Calu3 (cell line): ENCODE data around the gene ANGPTL2. TPM values are rescaled to one million over a fixed set of nuclear protein-coding genes. Genes with fewer than 3 reads are reported as not detected.

ENCODE experiments used
- BruUV-seq: library from RNA; stranded (reverse); fragments of 400-500 nt; replicated peaks from 2 replicates; lab custom pipeline; 2021; lab: Mats Ljungman, UMichigan
- CTCF ChIA-PET: fragments of 300-600 bp; sonication (Branson Sonifier 250); formaldehyde crosslinking; loops from one replicate; lab custom pipeline; 2022; ENCODE audit warnings: antibody characterized with exemption; lab: Charles Lee
- DNase-seq: peaks from one replicate; pipeline ENCODE4 v3.0.0; 2022
- H3K27ac Mint-ChIP-seq: one replicate; pipeline ENCODE4 v1.8.0; 2022; ENCODE audit warnings: mixed read lengths; ENCODE audit not compliant: unreplicated experiment
- H3K27me3 Mint-ChIP-seq: one replicate; pipeline ENCODE4 v1.8.0; 2022; ENCODE audit warnings: mixed read lengths; ENCODE audit not compliant: unreplicated experiment
- H3K36me3 Mint-ChIP-seq: one replicate; pipeline ENCODE4 v1.8.0; 2022; ENCODE audit warnings: mild to moderate bottlenecking, moderate library complexity, mixed read lengths; ENCODE audit not compliant: insufficient read depth, unreplicated experiment
- H3K4me1 Mint-ChIP-seq: one replicate; pipeline ENCODE4 v1.8.0; 2022; ENCODE audit warnings: mild to moderate bottlenecking, low read depth, mixed read lengths; ENCODE audit not compliant: unreplicated experiment
- H3K4me3 Mint-ChIP-seq: one replicate; pipeline ENCODE4 v1.8.0; 2022; ENCODE audit warnings: mild to moderate bottlenecking, low read depth, moderate library complexity, mixed read lengths; ENCODE audit not compliant: unreplicated experiment
- H3K9me3 Mint-ChIP-seq: one replicate; pipeline ENCODE4 v1.8.0; 2022; ENCODE audit warnings: low read depth, mixed read lengths; ENCODE audit not compliant: unreplicated experiment
- CTCF ChIP-seq: fragments of 200-600 bp; IDR thresholded peaks from one replicate; pipeline ENCODE4 v1.8.0; 2022; ENCODE audit warnings: antibody characterized with exemption; ENCODE audit not compliant: unreplicated experiment
- intact Hi-C: fragments of 100-400 bp; cut with micrococcal nuclease; formaldehyde crosslinking; loops from one replicate; pipeline ENCODE4 v1.10.0; 2022; ENCODE audit not compliant: unreplicated experiment
- total RNA-seq: library from RNA; stranded (reverse); gene quantifications from 2 replicates; pipeline ENCODE4 v1.2.3, GENCODE V29; 2022

The ANGPTL2 gene
- total RNA-seq, 1 experiment from 2014 or later, result not detected

- CTCF ChIA-PET, result no interaction called here
- Mint-ChIP-seq H3K9me3 (no peaks in the 10 kb centered on the region), H3K27me3 (no peaks in the 10 kb centered on the region), H3K4me3 (no peak overlapping the region), H3K4me1 (no peaks in the 10 kb centered on the region), H3K27ac (no peak overlapping the region), H3K36me3 (no peaks in the 10 kb centered on the region)
- no TSS peak for BruUV-seq
- DNase-seq, result no peak
- intact Hi-C loops, result no loop called here
- no peak for TF ChIP-seq CTCF
These were observed 27.0 kb downstream of the ANGPTL2 start for GRCh38 chr9:127095411-127095810.

DNA sequence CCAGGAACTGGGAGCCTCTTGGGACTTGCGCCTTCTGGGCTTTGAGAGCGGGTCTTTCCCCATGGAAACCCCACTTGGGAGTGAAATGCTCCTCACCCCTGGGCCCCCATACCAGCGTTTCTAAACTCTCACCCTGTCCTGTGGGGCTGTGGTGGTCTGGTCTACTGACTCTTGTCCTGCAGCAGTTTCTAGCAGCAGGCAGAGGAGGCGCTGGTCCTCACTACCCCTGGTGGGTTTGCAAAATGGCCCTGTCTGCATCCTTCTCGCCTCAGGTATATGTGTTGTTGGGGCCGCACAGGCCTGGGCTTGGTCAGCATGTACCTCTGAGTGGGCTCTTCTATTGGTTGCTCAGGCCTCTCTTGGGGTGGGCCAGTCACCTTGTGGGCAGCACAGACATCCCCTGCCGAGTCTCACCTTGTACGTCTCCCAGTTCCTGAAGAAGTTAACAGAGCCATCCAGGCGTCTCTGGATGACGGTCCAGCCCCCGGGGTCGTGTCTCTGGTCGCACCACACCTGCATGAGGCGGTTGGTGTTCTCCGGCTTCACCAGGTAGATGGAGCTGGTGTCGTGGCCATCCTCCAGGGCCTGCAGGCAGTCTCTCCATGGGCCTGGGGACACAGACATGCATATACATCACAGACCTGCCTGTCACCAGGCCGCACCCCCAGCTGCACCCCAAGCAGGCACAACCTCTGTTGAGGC is 29.0 kb downstream of the ANGPTL2 start:
- intact Hi-C loops, result no loop called here
- no peak for TF ChIP-seq CTCF
- H3K27me3 Mint-ChIP-seq, result no peaks in the 10 kb centered on the region
- no TSS peak for BruUV-seq
- CTCF ChIA-PET, result no interaction called here
- no peak overlapping the region for H3K4me3 Mint-ChIP-seq
- H3K27ac Mint-ChIP-seq, result no peak overlapping the region
- no peaks in the 10 kb centered on the region for H3K4me1 Mint-ChIP-seq
- DNase-seq, result no peak
- no peaks in the 10 kb centered on the region for H3K9me3 Mint-ChIP-seq
- H3K36me3 Mint-ChIP-seq, result no peaks in the 10 kb centered on the region

- BruUV-seq, result no TSS peak
- no peak for TF ChIP-seq CTCF
- Mint-ChIP-seq H3K4me3 (no peak overlapping the region), H3K9me3 (no peaks in the 10 kb centered on the region), H3K27ac (no peak overlapping the region), H3K4me1 (no peaks in the 10 kb centered on the region), H3K27me3 (no peaks in the 10 kb centered on the region), H3K36me3 (no peaks in the 10 kb centered on the region)
- DNase-seq, result no peak
- intact Hi-C loops, result no loop called here
- CTCF ChIA-PET, result no interaction called here
These were observed 30.3 kb downstream of the ANGPTL2 start for GRCh38 chr9:127092041-127092608.

DNA sequence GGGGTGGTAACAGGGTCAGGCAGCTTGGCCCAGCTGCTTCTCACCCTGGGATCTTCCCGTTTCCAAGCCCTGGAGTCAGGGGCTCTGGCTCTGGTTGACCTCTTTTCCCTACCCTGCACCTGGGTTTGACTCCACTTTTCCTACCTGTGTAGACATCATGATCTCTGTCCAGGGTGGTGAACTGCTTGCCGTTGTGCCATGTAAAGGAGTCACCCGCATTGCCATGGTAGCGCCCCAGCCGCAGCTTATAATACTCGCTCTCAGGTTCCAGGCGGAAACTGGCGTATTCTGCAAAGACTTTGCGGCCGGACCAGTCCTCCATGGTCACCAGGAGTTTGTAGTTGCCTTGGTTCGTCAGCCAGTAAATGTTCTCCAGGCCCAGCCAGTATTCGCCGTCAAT is 30.9 kb downstream of the ANGPTL2 start:
- H3K9me3 Mint-ChIP-seq, result no peaks in the 10 kb centered on the region
- DNase-seq, result no peak
- no peaks in the 10 kb centered on the region for H3K27me3 Mint-ChIP-seq
- no peak overlapping the region for H3K4me3 Mint-ChIP-seq
- CTCF ChIA-PET, result no interaction called here
- BruUV-seq, result no TSS peak
- H3K27ac Mint-ChIP-seq, result no peak overlapping the region
- H3K4me1 Mint-ChIP-seq, result no peaks in the 10 kb centered on the region
- TF ChIP-seq CTCF, result no peak
- intact Hi-C loops, result no loop called here
- no peaks in the 10 kb centered on the region for H3K36me3 Mint-ChIP-seq
